ENCODE results near the gene PPDPF.
"Not testable (repeated sequence)": the region's sequence is repeated elsewhere in the genome, so short reads cannot be mapped to it uniquely, and the experiment has no call there.

The PPDPF gene

DNA sequence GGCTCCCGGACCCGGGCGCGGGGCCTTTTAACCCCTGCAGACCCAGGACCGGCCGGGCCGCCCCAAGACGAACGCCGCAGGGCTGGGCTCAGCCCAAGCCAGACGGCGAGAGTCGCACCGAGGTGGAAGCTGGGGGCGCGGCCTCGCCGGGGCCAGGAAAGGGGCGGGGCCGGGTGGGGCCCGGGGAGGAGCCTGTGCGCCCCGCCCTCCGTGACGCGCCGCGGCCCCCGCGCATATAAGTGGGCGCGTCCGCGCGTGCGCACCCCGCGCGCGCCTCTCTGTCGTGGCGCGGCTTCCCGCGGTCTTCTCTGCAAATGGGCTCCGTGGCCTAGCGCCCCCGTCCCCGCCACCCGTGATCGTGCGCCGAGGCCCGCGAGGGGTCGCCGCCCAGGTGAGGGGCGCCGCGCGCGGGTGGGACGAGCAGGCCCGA, at the start of gene PPDPF:
Gene PPDPF, plus strand, starts transcription at position 262 of the 430 bp plus-strand sequence. CDS start 544 bp downstream, outside the sequence.
- peak; percentile 85 for DNase-seq

- no peak for DNase-seq
These were observed 49.4 kb upstream of the PPDPF start for GRCh38 chr20:63471002-63471716.

GRCh38 chr20:63471717-63471980, 48.9 kb upstream of the PPDPF start:
- DNase-seq: no peak

DNA sequence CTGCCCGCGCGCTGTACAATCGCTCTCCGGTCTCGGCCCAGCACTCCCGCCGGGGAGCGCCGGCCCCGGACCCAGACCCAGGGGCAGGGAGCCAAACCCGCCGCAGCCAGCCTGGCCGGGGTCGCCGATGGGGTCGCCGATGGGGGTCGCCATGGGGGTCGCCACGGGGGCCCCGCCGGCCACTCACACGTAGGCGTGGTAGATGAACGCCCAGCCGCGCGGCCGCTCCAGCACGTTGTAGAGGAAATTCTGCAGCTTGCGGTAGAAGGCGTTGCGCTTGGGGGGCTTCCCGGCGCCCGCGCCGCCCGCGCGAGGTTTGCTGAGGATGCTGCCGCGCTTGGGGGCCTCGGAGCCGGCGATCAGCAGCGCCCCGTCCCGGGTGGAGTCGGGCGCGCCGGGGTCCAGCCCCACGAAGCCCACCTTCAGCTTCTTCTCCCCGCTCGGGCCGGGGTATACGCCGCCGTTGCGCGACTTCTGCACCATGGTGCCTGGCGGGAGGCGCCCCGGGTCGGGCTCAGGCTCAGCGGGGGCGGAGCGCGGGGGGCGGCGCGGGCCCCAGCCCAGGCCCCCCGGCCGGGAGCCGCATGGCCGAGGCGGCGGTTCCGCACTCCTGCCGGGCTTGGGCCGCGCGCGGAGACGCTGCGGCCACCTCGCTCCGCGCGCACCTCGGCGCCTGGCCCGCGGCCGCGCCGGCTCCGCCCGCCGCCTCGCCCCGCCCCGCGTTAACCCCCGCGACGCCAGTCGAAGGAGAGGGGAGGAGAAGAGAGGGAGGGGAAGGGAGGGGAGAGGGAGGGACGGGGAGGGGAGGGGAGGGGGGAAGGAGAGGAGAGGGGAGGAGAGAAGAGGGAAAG, 48.4 kb upstream of the PPDPF start, which contains the start of gene KCNQ2:
Gene KCNQ2, minus strand, starts transcription at position 675 of the 851 bp plus-strand sequence. Its CDS starts 192 bp downstream, at position 483.
- DNase-seq: no peak

DNA sequence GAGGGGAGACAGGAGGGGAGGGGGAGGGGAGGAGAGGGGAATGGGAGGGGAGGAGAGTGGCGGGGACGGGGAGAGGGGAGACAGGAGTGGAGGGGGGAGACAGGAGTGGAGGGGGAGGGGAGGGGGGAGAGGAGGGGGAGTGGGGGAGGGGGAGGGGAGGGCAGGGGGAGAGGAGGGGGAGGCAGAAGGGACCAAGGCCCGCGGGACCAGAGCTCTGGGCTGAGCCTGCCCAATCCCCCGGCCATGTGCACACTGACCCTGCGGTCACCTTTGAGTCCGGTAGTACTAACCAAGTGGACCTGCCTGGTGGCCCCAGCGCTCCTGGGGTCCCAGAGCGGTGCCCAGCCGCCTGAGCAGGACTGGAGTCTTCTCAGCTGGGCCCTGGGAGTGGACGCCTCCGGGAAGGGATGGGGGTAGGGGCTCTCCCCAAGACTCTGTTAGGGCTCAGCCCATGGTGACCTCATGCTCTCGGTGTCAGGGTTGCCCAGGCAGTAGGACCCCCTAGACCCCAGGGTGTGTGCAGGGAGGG, 47.6 kb upstream of the PPDPF start:
- DNase-seq: no peak

- DNase-seq: peak; percentile 66
These were observed 46.8 kb upstream of the PPDPF start for GRCh38 chr20:63473555-63474449.

DNA sequence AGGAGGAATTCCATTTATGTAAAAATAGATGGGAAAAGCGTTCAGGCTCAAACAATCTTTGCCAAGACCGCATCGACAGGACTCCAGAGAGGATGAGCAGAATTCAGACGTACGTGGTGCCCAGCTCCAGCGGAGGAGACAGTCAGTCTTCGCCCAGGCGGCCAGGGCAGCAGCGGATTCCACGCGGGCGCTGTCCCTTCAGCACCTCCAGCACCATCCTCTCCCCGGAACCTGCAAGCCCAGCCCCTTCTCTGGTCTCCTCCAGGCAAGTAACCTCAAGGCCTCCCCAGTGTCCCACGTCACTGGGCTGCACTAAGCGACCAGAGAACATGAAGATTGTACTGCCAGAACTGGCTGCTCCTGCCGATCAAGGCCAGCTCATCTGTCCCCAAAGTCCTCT, 45.4 kb upstream of the PPDPF start:
- DNase-seq: no peak

GRCh38 chr20:63477061-63477616, 43.4 kb upstream of the PPDPF start:
- no peak for DNase-seq

DNA sequence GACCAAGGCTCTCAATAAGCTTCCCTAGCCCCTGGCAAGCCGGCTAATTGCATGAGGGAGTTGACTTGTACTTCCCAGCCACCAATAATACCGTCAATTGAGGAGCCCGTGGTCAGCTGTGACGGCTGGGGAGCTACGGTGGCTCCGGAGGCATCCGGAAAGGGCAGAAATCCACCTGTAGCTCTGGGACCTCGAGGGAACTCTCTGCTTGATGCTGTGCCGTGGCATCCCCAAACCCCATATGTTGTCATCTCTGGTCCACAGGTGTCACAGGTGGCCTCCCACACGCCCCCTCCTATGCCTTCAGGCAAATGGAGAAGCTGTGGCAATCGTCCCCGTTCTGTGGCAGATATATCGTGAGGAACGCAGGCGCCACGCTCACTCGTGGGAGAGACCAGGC, 42.6 kb upstream of the PPDPF start:
- no peak for DNase-seq

GRCh38 chr20:63478346-63479302, 41.9 kb upstream of the PPDPF start:
- no peak for DNase-seq

- not testable (repeated sequence) for DNase-seq
These were observed 40.7 kb upstream of the PPDPF start for GRCh38 chr20:63479695-63480419.

DNA sequence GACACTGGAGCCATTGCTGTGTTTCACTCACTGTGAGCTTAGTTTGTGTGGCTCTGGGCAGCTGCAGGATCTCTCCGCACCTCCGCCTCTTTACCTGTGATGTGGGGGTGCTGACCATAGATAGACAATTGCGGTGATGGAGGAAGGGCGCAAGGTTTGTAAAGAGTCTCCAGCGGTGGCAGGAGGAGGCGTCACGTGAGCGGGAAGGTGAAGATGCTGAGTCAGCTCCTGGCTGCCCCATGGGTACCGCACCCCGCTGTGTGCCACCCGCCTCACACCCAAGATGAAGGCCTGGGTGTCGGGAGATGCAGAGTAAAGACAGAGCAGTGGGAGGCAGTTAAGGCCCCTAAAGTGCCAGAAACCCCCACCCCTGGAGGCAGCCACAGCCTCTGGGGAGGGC, 39.1 kb upstream of the PPDPF start:
- DNase-seq: no peak

DNA sequence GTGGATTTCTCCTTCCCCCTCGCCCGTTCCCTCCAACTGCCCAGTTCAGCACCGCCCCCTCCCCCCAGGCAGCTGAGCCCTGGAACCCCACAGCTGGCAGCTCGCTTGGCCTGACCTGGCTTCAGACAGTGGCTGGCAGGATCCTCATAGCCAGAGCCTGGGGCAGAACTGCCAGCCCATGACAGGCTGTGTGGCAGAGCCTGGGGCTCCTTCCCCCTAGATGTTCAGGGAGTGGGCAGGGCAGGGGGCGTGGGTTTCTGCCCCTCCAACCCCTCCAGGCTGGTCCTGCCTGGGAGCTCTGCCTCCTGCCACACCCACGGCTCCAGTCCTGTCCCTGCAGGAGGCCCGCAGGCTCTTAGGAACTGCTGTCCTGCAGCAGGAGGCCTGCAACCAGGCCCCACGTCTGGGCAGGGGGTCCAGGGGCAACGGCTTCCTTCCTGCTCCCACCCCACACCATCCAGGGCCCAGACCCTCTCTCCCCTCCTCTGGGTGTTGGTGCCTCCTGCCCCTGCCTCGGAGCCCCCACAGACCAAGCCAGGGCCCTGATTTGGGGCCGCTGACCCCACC, 38.5 kb upstream of the PPDPF start:
- no peak for DNase-seq

DNA sequence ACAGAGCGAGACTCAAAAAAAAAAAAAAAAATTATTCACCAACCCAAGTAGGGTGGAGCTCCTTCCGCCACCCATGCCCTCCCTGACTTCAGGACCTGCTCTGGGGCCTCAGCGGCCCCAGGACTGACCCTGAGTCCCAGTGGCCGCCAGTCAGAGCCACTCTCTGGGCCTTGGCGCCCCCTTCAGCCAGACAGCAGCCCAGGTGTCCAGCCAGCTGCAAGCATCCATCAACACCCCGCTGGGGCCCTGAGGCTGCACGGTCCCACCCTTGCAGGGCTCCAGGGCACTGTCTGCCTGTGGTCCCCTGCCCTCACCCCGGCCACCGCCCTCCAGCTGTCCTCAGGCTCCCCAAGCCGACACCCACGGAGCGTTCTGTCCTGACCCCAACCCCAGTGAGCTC, 36.7 kb upstream of the PPDPF start:
- DNase-seq: no peak

- DNase-seq: no peak
These were observed 36.3 kb upstream of the PPDPF start for GRCh38 chr20:63484236-63484635.

GRCh38 chr20:63484651-63485403, 35.7 kb upstream of the PPDPF start:
- DNase-seq: no peak

DNA sequence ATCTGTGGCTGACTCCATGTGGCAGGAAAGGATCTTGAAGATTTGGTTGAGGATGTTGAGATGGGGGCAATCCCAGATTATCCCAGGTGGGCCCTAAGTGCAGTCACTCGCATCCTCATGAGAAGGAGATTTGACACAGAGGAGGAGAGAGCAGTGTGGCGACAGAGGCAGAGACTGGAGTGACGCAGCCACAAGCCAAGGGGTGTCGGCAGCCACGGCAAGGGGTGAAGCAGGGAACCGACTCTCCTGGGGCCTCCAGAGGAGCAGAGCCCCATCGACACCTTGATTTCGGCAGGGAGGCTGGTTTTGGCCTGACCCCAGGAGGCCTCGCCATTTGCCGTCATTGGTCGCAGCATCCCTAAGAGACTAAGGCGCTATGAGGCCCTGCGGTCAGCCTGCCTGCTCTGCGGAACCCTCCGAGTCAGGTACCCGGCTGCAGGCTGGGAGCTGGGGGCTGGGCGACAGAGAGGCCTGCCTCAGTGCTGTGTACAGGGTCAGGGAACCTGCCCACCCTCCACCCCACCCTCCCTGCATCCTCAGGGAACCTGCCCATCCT, 34.2 kb upstream of the PPDPF start:
- no peak for DNase-seq

DNA sequence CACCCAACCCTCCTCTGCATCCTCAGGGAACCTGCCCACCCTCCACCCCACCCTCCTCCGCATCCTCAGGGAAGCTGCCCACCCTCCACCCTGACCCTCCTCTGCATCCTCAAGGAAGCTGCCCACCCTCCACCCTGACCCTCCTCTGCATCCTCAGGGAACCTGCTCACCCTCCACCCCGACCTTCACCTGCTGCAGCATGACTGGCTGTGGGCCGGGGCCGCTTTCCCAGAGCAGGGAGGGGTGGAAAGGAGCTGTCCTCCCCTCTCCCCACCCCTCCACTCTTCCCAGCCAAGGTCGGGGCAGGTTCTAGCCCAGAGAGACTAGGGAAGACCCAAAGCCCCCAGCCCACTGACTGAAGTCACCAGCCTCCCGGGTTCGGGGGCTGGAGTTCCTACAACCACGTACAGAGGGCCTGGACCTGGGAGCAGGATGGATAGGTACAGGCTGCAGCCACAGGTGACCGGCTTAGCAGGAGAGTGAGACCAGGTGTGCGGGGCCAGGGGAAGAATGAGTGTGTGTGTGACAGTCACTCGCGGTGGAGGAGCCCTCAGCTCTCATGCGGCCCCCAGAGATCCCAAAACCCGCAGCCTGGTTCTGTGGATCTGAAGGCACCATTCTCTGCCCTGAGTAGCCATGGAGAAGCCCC, 33.3 kb upstream of the PPDPF start:
- no peak for DNase-seq

DNA sequence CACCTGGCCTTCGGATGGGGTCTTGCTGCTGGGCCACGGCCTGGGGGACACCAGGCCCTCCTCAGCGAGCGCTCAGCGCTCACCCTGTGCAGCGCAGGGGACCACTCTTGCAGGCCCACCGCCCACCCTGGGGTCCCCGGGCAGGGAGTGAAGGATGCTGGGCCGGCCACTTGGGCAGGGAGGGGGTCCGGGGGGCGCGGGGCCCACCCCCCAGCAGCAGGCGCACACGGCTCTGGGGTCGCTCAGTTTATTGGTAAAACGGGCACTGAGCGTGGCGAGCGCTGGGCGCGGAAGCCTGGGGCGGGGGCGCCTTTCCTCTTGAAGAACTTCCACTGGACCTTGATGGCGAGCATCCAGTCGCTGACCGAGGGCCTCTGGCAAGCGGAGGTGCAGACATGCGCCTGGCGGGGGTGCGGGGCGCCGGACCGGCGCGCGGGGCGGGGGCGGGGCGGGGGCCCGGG, 32.8 kb upstream of the PPDPF start:
- no peak for DNase-seq

All from NCI-H2107 (cell line).